NT2/D1 (cell line): ENCODE measurements around the gene ZBTB43.
"Not testable (repeated sequence)": the region's sequence is repeated elsewhere in the genome, so short reads cannot be mapped to it uniquely, and the experiment has no call there.

Experiments
- DNase-seq: peaks from one replicate; pipeline ENCODE4 v3.0.0-alpha.2; 2011; ENCODE audit warnings: low read depth, low spot score
- H3K27me3 ChIP-seq: 2 replicates; pipeline ENCODE4 v1.6.0; 2011; ENCODE audit warnings: mild to moderate bottlenecking; ENCODE audit not compliant: insufficient read length, insufficient read depth
- H3K36me3 ChIP-seq: 2 replicates; pipeline ENCODE4 v1.6.1; 2011; ENCODE audit warnings: mild to moderate bottlenecking, low read length, mixed read lengths; ENCODE audit not compliant: insufficient read depth, insufficient read length
- H3K4me1 ChIP-seq: 2 replicates; pipeline ENCODE4 v1.5.1; 2011; ENCODE audit not compliant: insufficient read depth, insufficient read length
- H3K4me3 ChIP-seq: 2 replicates; pipeline ENCODE4 v1.5.1; 2011; ENCODE audit warnings: low read depth; ENCODE audit not compliant: insufficient read length
- H3K9ac ChIP-seq: 2 replicates; pipeline ENCODE4 v1.6.0; 2011; ENCODE audit warnings: low read depth; ENCODE audit not compliant: insufficient read length
- H3K9me3 ChIP-seq: 2 replicates; pipeline ENCODE4 v1.5.1; 2011; ENCODE audit warnings: mild to moderate bottlenecking, low read length; ENCODE audit not compliant: insufficient read depth
- SUZ12 ChIP-seq: IDR thresholded peaks from 2 replicates; pipeline ENCODE4 v1.6.1; 2011; ENCODE audit not compliant: insufficient read length, insufficient read depth; ENCODE audit errors: extremely low read depth
- YY1 ChIP-seq: IDR thresholded peaks from 2 replicates; pipeline ENCODE4 v1.6.1; 2011; ENCODE audit not compliant: insufficient read length, insufficient read depth
- ZNF274 ChIP-seq: IDR thresholded peaks from 2 replicates; pipeline ENCODE4 v1.6.1; 2011; ENCODE audit warnings: mild to moderate bottlenecking, low read depth, low read length

ZBTB43 gene

GRCh38 chr9:126773004-126773607 lies 31.7 kb upstream of the ZBTB43 start:
- DNase-seq = peak; percentile 38
- Histone ChIP-seq H3K27me3 (peaks cover 2% of the 10 kb centered on the region), H3K9me3 (no peaks in the 10 kb centered on the region), H3K36me3 (no peaks in the 10 kb centered on the region), H3K9ac (no peak overlapping the region), H3K4me1 (peaks cover 4% of the 10 kb centered on the region), H3K4me3 (no peak overlapping the region)
- TF ChIP-seq SUZ12 (no peak), YY1 (no peak), ZNF274 (no peak)

- H3K4me1 ChIP-seq = peaks cover 4% of the 10 kb centered on the region
- no peak overlapping the region for H3K4me3 ChIP-seq
- no peaks in the 10 kb centered on the region for H3K36me3 ChIP-seq
- H3K9ac ChIP-seq = no peak overlapping the region
- H3K27me3 ChIP-seq = peaks cover 2% of the 10 kb centered on the region
- DNase-seq = no peak
- H3K9me3 ChIP-seq = no peaks in the 10 kb centered on the region
- no peak for TF ChIP-seq SUZ12
- TF ChIP-seq ZNF274 = no peak
- TF ChIP-seq YY1 = no peak
Measured at GRCh38 chr9:126775926-126776325, 28.9 kb upstream of the ZBTB43 start.

- Histone ChIP-seq H3K27me3 (peaks cover 6% of the 10 kb centered on the region), H3K4me3 (no peak overlapping the region), H3K9ac (no peak overlapping the region), H3K4me1 (peaks cover 5% of the 10 kb centered on the region), H3K9me3 (no peaks in the 10 kb centered on the region), H3K36me3 (no peaks in the 10 kb centered on the region)
- DNase-seq = no peak
- TF ChIP-seq ZNF274 (no peak), SUZ12 (no peak), YY1 (no peak)
Measured at GRCh38 chr9:126777733-126778132, 27.1 kb upstream of the ZBTB43 start.

- Histone ChIP-seq H3K4me3 (no peak overlapping the region), H3K36me3 (no peaks in the 10 kb centered on the region)
- no peak for TF ChIP-seq SUZ12
- TF ChIP-seq YY1 = no peak
- TF ChIP-seq ZNF274 = no peak
Measured at GRCh38 chr9:126778141-126778540, 26.7 kb upstream of the ZBTB43 start.

GRCh38 chr9:126778696-126779095 lies 26.1 kb upstream of the ZBTB43 start:
- not testable (repeated sequence) for H3K36me3 ChIP-seq, DNase-seq, H3K27me3 ChIP-seq, H3K9me3 ChIP-seq, H3K4me3 ChIP-seq, H3K4me1 ChIP-seq, H3K9ac ChIP-seq

More at GRCh38 chr9:126778141-126778540, 26.7 kb upstream of the ZBTB43 start:
- H3K4me1 ChIP-seq = peaks cover 5% of the 10 kb centered on the region
- H3K27me3 ChIP-seq = peaks cover 7% of the 10 kb centered on the region
- no peak overlapping the region for H3K9ac ChIP-seq
- DNase-seq = no peak
- H3K9me3 ChIP-seq = no peaks in the 10 kb centered on the region

- Histone ChIP-seq H3K27me3 (peaks cover 7% of the 10 kb centered on the region), H3K4me1 (peaks cover 5% of the 10 kb centered on the region), H3K9me3 (no peaks in the 10 kb centered on the region), H3K36me3 (no peaks in the 10 kb centered on the region), H3K4me3 (no peak overlapping the region), H3K9ac (peak overlapping the region; percentile 26)
- TF ChIP-seq SUZ12 (no peak), YY1 (no peak), ZNF274 (no peak)
- peak; percentile 89 for DNase-seq
Measured at GRCh38 chr9:126781186-126782052, 23.4 kb upstream of the ZBTB43 start.

- H3K9me3 ChIP-seq = no peaks in the 10 kb centered on the region
- H3K27me3 ChIP-seq = peaks cover 7% of the 10 kb centered on the region
- peaks cover 5% of the 10 kb centered on the region for H3K4me1 ChIP-seq
- DNase-seq = no peak
- no peaks in the 10 kb centered on the region for H3K36me3 ChIP-seq
- no peak for TF ChIP-seq YY1
- TF ChIP-seq ZNF274 = no peak
- no peak for TF ChIP-seq SUZ12
- no peak overlapping the region for H3K4me3 ChIP-seq
- H3K9ac ChIP-seq = peak overlapping the region; percentile 26
Measured at GRCh38 chr9:126782053-126782388, 22.8 kb upstream of the ZBTB43 start.
